Mesothelial cell of epicardium (in vitro differentiated cells): Measurements from ENCODE around the gene CFI. TPM values are rescaled to one million over a fixed set of nuclear protein-coding genes. Genes with fewer than 3 reads are reported as not detected.

Source experiments
- DNase-seq, 2 experiments: peaks; one replicate each; pipeline ENCODE4 v3.0.0; 2021; ENCODE audit warnings: low spot score in 2 of 2; ENCODE audit not compliant: unreplicated experiment in 2 of 2
- H3K27ac Mint-ChIP-seq: 2 replicates; pipeline ENCODE4 v1.8.0; 2021; ENCODE audit warnings: mixed read lengths
- H3K27me3 Mint-ChIP-seq: 2 replicates; pipeline ENCODE4 v1.8.0; 2021; ENCODE audit warnings: low read depth, mixed read lengths
- H3K36me3 Mint-ChIP-seq: 2 replicates; pipeline ENCODE4 v1.8.0; 2021; ENCODE audit warnings: mixed read lengths
- H3K4me1 Mint-ChIP-seq: 2 replicates; pipeline ENCODE4 v1.8.0; 2021; ENCODE audit warnings: mixed read lengths
- H3K4me3 Mint-ChIP-seq: 2 replicates; pipeline ENCODE4 v1.8.0; 2021; ENCODE audit warnings: mild to moderate bottlenecking, moderate library complexity, mixed read lengths
- H3K9me3 Mint-ChIP-seq: 2 replicates; pipeline ENCODE4 v1.8.0; 2021; ENCODE audit warnings: mixed read lengths
- total RNA-seq: library from RNA; stranded (reverse); gene quantifications from 3 replicates; pipeline ENCODE4 v1.2.1, GENCODE V29; 2021
- TF ChIP-seq, protein P1 (sequence below): fragments of 200-600 bp; sonication (generic); IDR thresholded peaks from one replicate; pipeline ENCODE4 v1.5.0; 2021; ENCODE audit warnings: antibody characterized with exemption; ENCODE audit not compliant: unreplicated experiment

Gene CFI
- total RNA-seq, 1 donor from 2014 or later = 506 TPM

DNA sequence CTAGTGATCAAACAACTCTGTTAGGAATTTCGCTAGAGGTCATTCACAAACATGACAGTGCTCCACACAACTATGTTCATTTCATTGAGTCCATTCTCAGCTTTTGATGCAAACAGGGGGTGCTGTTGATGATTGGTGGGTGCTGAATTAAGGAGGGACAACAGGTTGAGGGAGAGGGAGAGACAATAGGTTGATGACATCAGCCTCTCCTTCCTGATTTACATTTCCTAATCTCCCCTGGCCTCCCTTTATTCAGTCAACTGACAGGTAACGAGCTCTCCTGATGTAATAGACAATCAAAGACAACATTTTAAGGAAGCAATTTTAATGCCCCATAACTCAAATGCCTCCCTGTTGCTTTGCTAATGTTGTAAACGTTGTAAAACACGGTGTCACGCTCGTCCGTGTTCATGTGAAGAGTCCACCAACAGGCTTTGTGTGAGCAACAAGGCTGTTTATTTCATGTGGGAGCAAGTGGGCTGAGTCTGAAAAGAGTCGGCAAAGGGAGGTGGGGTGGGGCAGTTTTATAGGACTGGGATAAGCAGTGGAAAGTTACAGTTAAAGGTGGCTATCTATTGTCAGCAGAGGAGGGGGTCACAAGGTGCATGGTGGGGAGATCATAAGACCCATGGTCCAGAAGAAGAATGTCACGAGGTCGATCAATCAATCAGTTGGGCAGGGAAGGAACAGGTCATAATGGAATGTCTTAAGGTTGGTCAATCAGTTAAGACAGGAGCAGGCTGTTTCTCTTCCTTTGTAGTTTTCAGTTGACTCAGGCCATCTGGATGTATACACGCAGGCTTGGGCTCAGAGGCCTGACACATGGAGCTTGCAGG, 9.0 kb upstream of the CFI start:
- H3K27me3 Mint-ChIP-seq = no peaks in the 10 kb centered on the region
- H3K4me1 Mint-ChIP-seq = peaks cover 19% of the 10 kb centered on the region
- H3K36me3 Mint-ChIP-seq = no peaks in the 10 kb centered on the region
- DNase-seq = no peak
- H3K9me3 Mint-ChIP-seq = no peaks in the 10 kb centered on the region
- peak overlapping the region; percentile 37 for H3K27ac Mint-ChIP-seq
- TF ChIP-seq, protein P1, sequence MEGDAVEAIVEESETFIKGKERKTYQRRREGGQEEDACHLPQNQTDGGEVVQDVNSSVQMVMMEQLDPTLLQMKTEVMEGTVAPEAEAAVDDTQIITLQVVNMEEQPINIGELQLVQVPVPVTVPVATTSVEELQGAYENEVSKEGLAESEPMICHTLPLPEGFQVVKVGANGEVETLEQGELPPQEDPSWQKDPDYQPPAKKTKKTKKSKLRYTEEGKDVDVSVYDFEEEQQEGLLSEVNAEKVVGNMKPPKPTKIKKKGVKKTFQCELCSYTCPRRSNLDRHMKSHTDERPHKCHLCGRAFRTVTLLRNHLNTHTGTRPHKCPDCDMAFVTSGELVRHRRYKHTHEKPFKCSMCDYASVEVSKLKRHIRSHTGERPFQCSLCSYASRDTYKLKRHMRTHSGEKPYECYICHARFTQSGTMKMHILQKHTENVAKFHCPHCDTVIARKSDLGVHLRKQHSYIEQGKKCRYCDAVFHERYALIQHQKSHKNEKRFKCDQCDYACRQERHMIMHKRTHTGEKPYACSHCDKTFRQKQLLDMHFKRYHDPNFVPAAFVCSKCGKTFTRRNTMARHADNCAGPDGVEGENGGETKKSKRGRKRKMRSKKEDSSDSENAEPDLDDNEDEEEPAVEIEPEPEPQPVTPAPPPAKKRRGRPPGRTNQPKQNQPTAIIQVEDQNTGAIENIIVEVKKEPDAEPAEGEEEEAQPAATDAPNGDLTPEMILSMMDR = no peak
- no peak overlapping the region for H3K4me3 Mint-ChIP-seq

DNA sequence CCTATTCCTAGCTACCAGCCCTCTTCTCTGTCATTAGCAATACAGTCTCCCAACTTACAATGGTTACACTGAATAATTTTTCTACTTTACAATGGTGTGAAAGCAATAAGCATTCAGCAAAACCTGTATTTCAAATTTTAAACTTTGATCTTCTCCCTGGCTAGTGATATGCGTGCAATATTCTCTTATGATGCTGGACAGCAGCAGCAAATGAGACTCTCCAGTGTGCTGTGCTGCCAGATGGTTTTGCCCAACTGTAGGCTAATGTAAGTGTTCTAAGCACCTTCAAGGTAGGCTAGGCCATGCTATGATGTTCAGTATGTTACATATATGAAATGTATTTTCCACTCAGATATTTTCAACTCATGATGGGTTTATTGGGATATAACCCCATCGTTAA, 7.9 kb upstream of the CFI start:
- TF ChIP-seq, protein P1 = no peak
- no peak for DNase-seq
- H3K4me3 Mint-ChIP-seq = no peak overlapping the region
- no peaks in the 10 kb centered on the region for H3K36me3 Mint-ChIP-seq
- peaks cover 20% of the 10 kb centered on the region for H3K4me1 Mint-ChIP-seq
- no peaks in the 10 kb centered on the region for H3K27me3 Mint-ChIP-seq
- no peak overlapping the region for H3K27ac Mint-ChIP-seq
- no peaks in the 10 kb centered on the region for H3K9me3 Mint-ChIP-seq

DNA sequence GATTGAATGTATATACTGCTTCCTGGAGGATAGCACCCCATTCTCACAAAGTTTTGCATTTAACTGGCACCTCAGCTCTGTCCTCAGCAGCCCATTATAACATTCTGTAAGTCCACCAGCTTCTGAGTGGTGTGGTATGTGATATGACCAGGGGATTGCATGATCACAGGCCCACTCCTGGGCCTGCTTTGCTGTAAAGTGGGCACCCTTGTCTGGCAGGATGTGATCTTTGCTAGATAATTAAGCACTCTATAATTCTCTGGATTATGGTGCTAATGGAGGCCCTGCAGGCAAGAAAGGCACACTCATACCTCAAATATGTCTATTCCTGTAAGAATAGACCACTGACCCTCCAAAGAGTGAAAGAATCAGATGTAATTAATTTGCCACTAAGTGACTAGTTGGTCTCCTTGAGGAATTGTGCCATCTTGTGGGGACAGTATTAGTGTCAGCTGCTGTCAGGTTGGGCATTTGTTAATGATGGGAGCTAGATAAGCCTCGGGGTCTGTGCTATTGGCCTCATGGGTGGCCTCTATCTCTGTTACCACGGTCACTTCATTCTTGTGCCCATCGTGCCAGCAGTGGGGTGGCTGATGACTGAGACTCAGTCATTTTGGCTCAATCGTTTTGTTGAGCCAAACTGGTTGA, 2.2 kb upstream of the CFI start:
- H3K9me3 Mint-ChIP-seq = peaks cover 4% of the 10 kb centered on the region
- H3K27me3 Mint-ChIP-seq = no peaks in the 10 kb centered on the region
- H3K4me3 Mint-ChIP-seq = no peak overlapping the region
- peaks cover 9% of the 10 kb centered on the region for H3K36me3 Mint-ChIP-seq
- DNase-seq = no peak
- TF ChIP-seq, protein P1 = no peak
- H3K4me1 Mint-ChIP-seq = peaks cover 47% of the 10 kb centered on the region
- peak overlapping the region; percentile 96 for H3K27ac Mint-ChIP-seq

DNA sequence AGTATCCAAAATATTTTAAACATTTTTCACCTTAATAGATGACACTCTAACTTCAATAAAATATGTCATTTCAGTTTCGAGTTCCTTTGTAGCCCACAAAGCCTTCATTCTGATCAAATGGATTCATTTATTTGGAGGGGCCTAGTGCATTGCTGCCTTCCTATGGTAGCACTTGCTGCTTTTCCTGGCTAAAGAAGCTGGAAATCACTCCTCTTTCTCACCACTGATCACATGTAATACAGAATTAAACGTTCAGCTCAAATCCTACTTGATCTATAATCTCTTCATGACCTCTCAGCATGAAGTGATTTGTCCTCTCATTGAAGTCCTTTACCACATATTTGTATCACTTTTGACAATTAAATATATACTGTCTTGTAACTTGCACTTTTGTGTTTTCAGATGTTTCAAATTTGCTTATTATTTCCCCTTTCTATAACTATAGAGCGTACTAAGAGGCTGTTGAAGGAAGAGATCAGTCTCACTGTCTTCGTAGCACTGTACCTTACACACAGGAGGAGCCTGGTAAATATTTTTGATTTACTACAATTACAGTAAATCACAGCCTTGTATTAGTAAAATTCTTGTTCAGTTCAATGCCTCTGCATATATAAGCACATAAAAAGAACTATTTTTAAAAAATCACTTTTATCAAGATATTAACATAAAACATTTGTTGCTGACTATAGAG, 555 bp downstream of the CFI start:
- peaks cover 35% of the 10 kb centered on the region for H3K36me3 Mint-ChIP-seq
- peak overlapping the region; percentile 87 for H3K4me3 Mint-ChIP-seq
- peaks cover 50% of the 10 kb centered on the region for H3K4me1 Mint-ChIP-seq
- no peak for DNase-seq
- TF ChIP-seq, protein P1 = no peak
- no peaks in the 10 kb centered on the region for H3K27me3 Mint-ChIP-seq
- H3K9me3 Mint-ChIP-seq = peaks cover 30% of the 10 kb centered on the region
- H3K27ac Mint-ChIP-seq = peak overlapping the region; percentile 99

DNA sequence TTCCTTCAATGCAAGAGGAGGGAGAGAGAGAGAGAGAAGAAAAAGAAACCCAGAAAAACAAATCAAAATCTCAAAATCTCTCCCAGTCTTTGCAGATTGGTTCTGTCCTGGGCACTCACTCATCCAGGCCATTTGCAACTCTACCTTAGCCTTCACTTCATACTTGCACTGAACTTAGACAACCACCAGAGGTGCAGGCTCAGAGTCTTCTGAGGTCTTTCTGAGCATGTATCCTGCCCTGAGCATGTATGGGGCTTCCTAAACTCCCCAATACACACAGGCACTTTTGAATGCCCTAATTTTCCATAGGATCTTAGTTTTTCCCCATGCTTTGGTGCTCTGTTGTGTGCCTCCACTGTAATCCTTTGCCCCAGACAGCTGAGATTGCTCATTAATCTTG, 2.9 kb downstream of the CFI start:
- TF ChIP-seq, protein P1 = no peak
- Mint-ChIP-seq H3K4me3 (peak overlapping the region; percentile 87), H3K9me3 (peaks cover 46% of the 10 kb centered on the region), H3K36me3 (peaks cover 57% of the 10 kb centered on the region), H3K27ac (no peak overlapping the region), H3K4me1 (peaks cover 37% of the 10 kb centered on the region), H3K27me3 (no peaks in the 10 kb centered on the region)
- DNase-seq = no peak
